ENCODE data around the gene INSRR. TPM values are rescaled to one million over a fixed set of nuclear protein-coding genes. Genes with fewer than 3 reads are reported as not detected.

INSRR gene
- total and polyA plus RNA-seq, 9 of the 15 experiments (the other 6 are each of a cell fraction or from before 2014, with no cell fraction given): 0.03 to 0.18 (median 0.06) TPM; not detected in 3

- TF ChIP-seq, protein P1, sequence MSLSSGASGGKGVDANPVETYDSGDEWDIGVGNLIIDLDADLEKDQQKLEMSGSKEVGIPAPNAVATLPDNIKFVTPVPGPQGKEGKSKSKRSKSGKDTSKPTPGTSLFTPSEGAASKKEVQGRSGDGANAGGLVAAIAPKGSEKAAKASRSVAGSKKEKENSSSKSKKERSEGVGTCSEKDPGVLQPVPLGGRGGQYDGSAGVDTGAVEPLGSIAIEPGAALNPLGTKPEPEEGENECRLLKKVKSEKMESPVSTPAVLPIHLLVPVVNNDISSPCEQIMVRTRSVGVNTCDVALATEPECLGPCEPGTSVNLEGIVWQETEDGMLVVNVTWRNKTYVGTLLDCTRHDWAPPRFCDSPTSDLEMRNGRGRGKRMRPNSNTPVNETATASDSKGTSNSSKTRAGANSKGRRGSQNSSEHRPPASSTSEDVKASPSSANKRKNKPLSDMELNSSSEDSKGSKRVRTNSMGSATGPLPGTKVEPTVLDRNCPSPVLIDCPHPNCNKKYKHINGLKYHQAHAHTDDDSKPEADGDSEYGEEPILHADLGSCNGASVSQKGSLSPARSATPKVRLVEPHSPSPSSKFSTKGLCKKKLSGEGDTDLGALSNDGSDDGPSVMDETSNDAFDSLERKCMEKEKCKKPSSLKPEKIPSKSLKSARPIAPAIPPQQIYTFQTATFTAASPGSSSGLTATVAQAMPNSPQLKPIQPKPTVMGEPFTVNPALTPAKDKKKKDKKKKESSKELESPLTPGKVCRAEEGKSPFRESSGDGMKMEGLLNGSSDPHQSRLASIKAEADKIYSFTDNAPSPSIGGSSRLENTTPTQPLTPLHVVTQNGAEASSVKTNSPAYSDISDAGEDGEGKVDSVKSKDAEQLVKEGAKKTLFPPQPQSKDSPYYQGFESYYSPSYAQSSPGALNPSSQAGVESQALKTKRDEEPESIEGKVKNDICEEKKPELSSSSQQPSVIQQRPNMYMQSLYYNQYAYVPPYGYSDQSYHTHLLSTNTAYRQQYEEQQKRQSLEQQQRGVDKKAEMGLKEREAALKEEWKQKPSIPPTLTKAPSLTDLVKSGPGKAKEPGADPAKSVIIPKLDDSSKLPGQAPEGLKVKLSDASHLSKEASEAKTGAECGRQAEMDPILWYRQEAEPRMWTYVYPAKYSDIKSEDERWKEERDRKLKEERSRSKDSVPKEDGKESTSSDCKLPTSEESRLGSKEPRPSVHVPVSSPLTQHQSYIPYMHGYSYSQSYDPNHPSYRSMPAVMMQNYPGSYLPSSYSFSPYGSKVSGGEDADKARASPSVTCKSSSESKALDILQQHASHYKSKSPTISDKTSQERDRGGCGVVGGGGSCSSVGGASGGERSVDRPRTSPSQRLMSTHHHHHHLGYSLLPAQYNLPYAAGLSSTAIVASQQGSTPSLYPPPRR (CRISPR knock-in tag; IDR thresholded peaks at IDR 0.05; ENCODE audit: borderline replicate concordance): no peak
- TF ChIP-seq ARID1B (IDR thresholded peaks at IDR 0.05) (0 out of 2 replicates have a peak, but pooled peaks have one; percentile 36), ZNF695 (CRISPR knock-in tag; IDR thresholded peaks at IDR 0.05) (no peak), ZNF696 (CRISPR knock-in tag; conservative IDR thresholded peaks at IDR 0.05) (no peak), GTF2E2 (tag; IDR thresholded peaks at IDR 0.05) (no peak), HNRNPK (IDR thresholded peaks at IDR 0.05; ENCODE audit: low read depth, low read length, poor library complexity, severe bottlenecking) (no peak), ETV6 (IDR thresholded peaks at IDR 0.05; ENCODE audit: borderline replicate concordance in 1 of 2, low read depth in 2 of 2, low read length in 1 of 2) (no peak), ETV6 (CRISPR knock-in tag; IDR thresholded peaks at IDR 0.05; ENCODE audit: borderline replicate concordance) (no peak), ZNF584 (CRISPR knock-in tag; IDR thresholded peaks at IDR 0.05; ENCODE audit: low read depth) (no peak), NELFE (IDR thresholded peaks at IDR 0.05; ENCODE audit: insufficient read depth, insufficient read length) (no peak), ERF (CRISPR knock-in tag; IDR thresholded peaks at IDR 0.05) (no peak), ZNF384 (IDR thresholded peaks at IDR 0.05; ENCODE audit: low read depth, low read length) (no peak), GTF2A2 (tag; IDR thresholded peaks at IDR 0.05) (no peak), RNF2 (IDR thresholded peaks at IDR 0.05) (peak; percentile 48; the same call in 1 of the 2 replicates), REST (IDR thresholded peaks at IDR 0.05; ENCODE audit: borderline replicate concordance) (peak; percentile 87), REST (CRISPR knock-in tag; IDR thresholded peaks at IDR 0.05; ENCODE audit: low read depth) (0 out of 2 replicates have a peak, but pooled peaks have one; percentile 16), PRMT5 (CRISPR knock-in tag; IDR thresholded peaks at IDR 0.05) (no peak)
These were observed 1.3 kb upstream of the INSRR start (continued) for GRCh38 chr1:156860113-156860627.

Data from K562 (cell line).